Measurements from ENCODE around the gene NLGN1. TPM values are rescaled to one million over a fixed set of nuclear protein-coding genes. Genes with fewer than 3 reads are reported as not detected.

Gene NLGN1
- total and polyA plus RNA-seq, 9 of the 15 experiments (the other 6 are each of a cell fraction or from before 2014, with no cell fraction given) = under 0.01 to 0.01 TPM; not detected in 7

DNA sequence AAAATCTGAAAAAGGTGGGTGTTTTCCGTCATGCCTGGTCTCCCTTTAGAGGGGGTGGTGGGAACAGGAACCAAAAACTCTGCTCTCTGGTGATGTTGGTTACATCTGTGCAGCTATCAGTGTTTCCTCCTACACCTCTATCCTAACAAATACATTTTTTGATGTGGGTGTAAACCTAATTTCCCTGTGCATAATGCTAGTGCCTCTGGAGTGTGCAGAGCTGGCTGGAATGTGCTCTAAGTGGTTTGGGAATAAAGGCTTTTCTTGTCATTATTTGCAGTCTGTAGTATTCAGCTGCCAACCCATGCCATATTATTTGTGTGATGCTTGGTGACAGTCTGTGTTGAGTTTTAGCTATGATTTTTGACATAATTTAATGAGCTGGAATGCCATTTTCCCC is 547.6 kb downstream of the NLGN1 start (continued):
- no peak for TF ChIP-seq SP2 (IDR thresholded peaks at IDR 0.05; ENCODE audit: extremely low read depth, low read depth, low read length, poor library complexity, severe bottlenecking)
- no peak for TF ChIP-seq MTF1 (CRISPR knock-in tag; IDR thresholded peaks at IDR 0.05; ENCODE audit: borderline replicate concordance)
- no peak for TF ChIP-seq STAT5A (IDR thresholded peaks at IDR 0.05; ENCODE audit: borderline replicate concordance, low read length)
- no peak for TF ChIP-seq RFX1 (IDR thresholded peaks at IDR 0.05)
- no peak for TF ChIP-seq ATF1 (CRISPR knock-in tag; IDR thresholded peaks at IDR 0.05)
- no peak for TF ChIP-seq ATF1 (tag; IDR thresholded peaks at IDR 0.05)

GRCh38 chr3:173945806-173946205 is 548.3 kb downstream of the NLGN1 start:
- Histone ChIP-seq H3K36me3 (ENCODE audit: control insufficient read depth, insufficient read depth, low read length) (no peaks in the 10 kb centered on the region), H3K4me3 (no peak overlapping the region), H3K79me2 (ENCODE audit: control insufficient read depth, insufficient read depth, low read length) (no peaks in the 10 kb centered on the region), H3K4me1 (replicated peaks in 1 of 2; ENCODE audit: control insufficient read depth in 2 of 2, insufficient read depth in 2 of 2, low read length in 2 of 2) (no peaks in the 10 kb centered on the region), H3K9me1 (ENCODE audit: control insufficient read depth, insufficient read depth, low read length) (no peaks in the 10 kb centered on the region), H3K9me3 (replicated peaks; ENCODE audit: control insufficient read depth, insufficient read depth, low read depth, low read length) (no peaks in the 10 kb centered on the region), H4K20me1 (replicated peaks; ENCODE audit: control insufficient read depth, insufficient read depth, low read length) (no peaks in the 10 kb centered on the region), H3K9ac (ENCODE audit: insufficient read depth in 1 of 2, low read depth in 2 of 2, low read length in 2 of 2) (no peak overlapping the region), H3K27ac (ENCODE audit: extremely low read depth, low read depth, low read length) (no peak overlapping the region), H2AFZ (ENCODE audit: low read depth, low read length) (no peak overlapping the region), H3K27me3 (ENCODE audit: control insufficient read depth in 2 of 2, insufficient read depth in 2 of 2, low read length in 2 of 2) (no peaks in the 10 kb centered on the region), H3K4me2 (ENCODE audit: insufficient read depth, low read length) (no peak overlapping the region)
- BruUV-seq (replicated peaks) = no TSS peak
- in situ Hi-C loops (cut with MboI) = no loop called here
- DNase-seq (ENCODE audit: extremely low read depth in 1 of 4, low spot score in 3 of 4) = no peak
- WGBS (ENCODE audit: insufficient coverage, low coverage, missing lambda C conversion rate) = 0% methylated on average over 1 of the region's 1 CpG
- CTCF ChIA-PET (ENCODE audit: low intra/inter-chr PET ratio) = no interaction called here
- no peak for ATAC-seq
- POLR2A ChIA-PET = no interaction called here
- FAIRE-seq = no peak
- intact Hi-C loops (cut with micrococcal nuclease) = no loop called here
- no peak for TF ChIP-seq KDM4B (IDR thresholded peaks at IDR 0.05; ENCODE audit: borderline replicate concordance in 2 of 2, low read depth in 1 of 2)
- TF ChIP-seq ZNF384 (IDR thresholded peaks at IDR 0.05; ENCODE audit: low read depth, low read length) = no peak
- TF ChIP-seq ZNF217 (CRISPR knock-in tag; IDR thresholded peaks at IDR 0.05) = no peak
- TF ChIP-seq SIN3A (IDR thresholded peaks at IDR 0.05; ENCODE audit: borderline replicate concordance in 2 of 2, control insufficient read depth in 1 of 2, low read depth in 2 of 2, low read length in 2 of 2) = no peak
- TF ChIP-seq HIVEP1 (CRISPR knock-in tag; IDR thresholded peaks at IDR 0.05) = no peak
- TF ChIP-seq MCM2 (IDR thresholded peaks at IDR 0.05; ENCODE audit: low read depth) = no peak
- no peak for TF ChIP-seq POLR2AphosphoS5 (IDR thresholded peaks at IDR 0.05; ENCODE audit: control insufficient read depth, insufficient read depth, low read depth, low read length)
- TF ChIP-seq AFF1 (IDR thresholded peaks at IDR 0.05; ENCODE audit: low read depth in 1 of 2, partially characterized antibody in 2 of 2) = no peak
- TF ChIP-seq LEF1 (IDR thresholded peaks at IDR 0.05) = no peak
- no peak for TF ChIP-seq ZNF436 (CRISPR knock-in tag; IDR thresholded peaks at IDR 0.05)
- no peak for TF ChIP-seq ESRRB (CRISPR knock-in tag; IDR thresholded peaks at IDR 0.05; ENCODE audit: borderline replicate concordance)
- TF ChIP-seq BRF1 (IDR thresholded peaks at IDR 0.05; ENCODE audit: borderline replicate concordance, extremely low read depth, insufficient read length) = no peak
- no peak for TF ChIP-seq ZNF165 (CRISPR knock-in tag; IDR thresholded peaks at IDR 0.05; ENCODE audit: borderline replicate concordance)
